Upper lobe of left lung (tissue), 6 donors: ENCODE measurements around the gene ZKSCAN5. TPM values are rescaled to one million over a fixed set of nuclear protein-coding genes. Genes with fewer than 3 reads are reported as not detected.

Source experiments
- total RNA-seq, 6 donors: library from RNA; depleted of rRNA in 4 of 6; stranded (reverse); fragments of >200 nt in 4 of 6; gene quantifications; one replicate each; pipeline versions ENCODE4 v1.1.0 to v1.2.1, GENCODE V29; 2016 to 2021
- donor health status: DM: no; HTN: no; CAD: no; lungs with moderate emphysema.
- donor health status: DM: no; HTN: yes; CAD: no; lungs with severe emphysema.

ZKSCAN5 gene
- total RNA-seq, 6 donors from 2014 or later: 3.8 to 12.6 (median 7.6) TPM

Other genes starting within 250 kb of the ZKSCAN5 start
- gene MYH16, start 231.8 kb upstream of the ZKSCAN5 start, total RNA-seq: under 1 TPM in 1 of 6 donors, not detected in 5; 0.17 TPM
- 100 to 1,000 TPM in 5 of 6 donors, 10 to 100 TPM in 1; 81.7 to 129 (median 122) TPM for gene ARPC1A, start 178.8 kb upstream of the ZKSCAN5 start, total RNA-seq
- gene ARPC1B, start 129.9 kb upstream of the ZKSCAN5 start, total RNA-seq: 100 to 1,000 TPM; 186 to 387 (median 304) TPM
- 10 to 100 TPM; 31.4 to 76.0 (median 67.4) TPM for gene PDAP1, start 96.1 kb upstream of the ZKSCAN5 start, total RNA-seq
- 10 to 100 TPM; 48.8 to 85.7 (median 63.8) TPM for gene BUD31, start 95.7 kb upstream of the ZKSCAN5 start, total RNA-seq
- gene PTCD1, start 65.9 kb upstream of the ZKSCAN5 start, total RNA-seq: 10 to 100 TPM in 1 of 6 donors, 1 to 10 TPM in 5; 6.3 to 13.4 (median 7.6) TPM
- 10 to 100 TPM; 23.0 to 49.2 (median 33.1) TPM for gene CPSF4, start 65.7 kb upstream of the ZKSCAN5 start, total RNA-seq
- 100 to 1,000 TPM in 5 of 6 donors, 10 to 100 TPM in 1; 54.5 to 599 (median 193) TPM for gene ATP5MF, start 38.5 kb upstream of the ZKSCAN5 start, total RNA-seq
- gene ZNF789, start 31.8 kb upstream of the ZKSCAN5 start, total RNA-seq: 10 to 100 TPM in 2 of 6 donors, 1 to 10 TPM in 4; 8.3 to 28.3 (median 9.3) TPM
- 100 to 1,000 TPM in 1 of 6 donors, 10 to 100 TPM in 5; 29.0 to 186 (median 34.8) TPM for gene ZNF394, start 4.4 kb upstream of the ZKSCAN5 start, total RNA-seq
- gene FAM200A, start 47.5 kb downstream of the ZKSCAN5 start, total RNA-seq: 1 to 10 TPM; 1.7 to 9.9 (median 5.1) TPM
- gene ZNF655, start 54.0 kb downstream of the ZKSCAN5 start, total RNA-seq: 100 to 1,000 TPM in 4 of 6 donors, 10 to 100 TPM in 2; 57.3 to 202 (median 137) TPM
- 1 to 10 TPM in 2 of 6 donors, under 1 TPM in 3, not detected in 1; 0.59 to 3.1 (median 0.91) TPM for gene TMEM225B, start 93.6 kb downstream of the ZKSCAN5 start, total RNA-seq
- 10 to 100 TPM; 16.4 to 54.5 (median 18.2) TPM for gene ZSCAN25, start 112.3 kb downstream of the ZKSCAN5 start, total RNA-seq
- 10 to 100 TPM in 5 of 6 donors, 1 to 10 TPM in 1; 8.0 to 25.2 (median 14.2) TPM for gene CYP3A5, start 175.3 kb downstream of the ZKSCAN5 start, total RNA-seq
- 1 to 10 TPM in 4 of 6 donors, under 1 TPM in 1, not detected in 1; 0.69 to 1.7 (median 1.1) TPM for gene CYP3A7, start 230.5 kb downstream of the ZKSCAN5 start, total RNA-seq